ENCODE results near the gene MAST4. TPM values are rescaled to one million over a fixed set of nuclear protein-coding genes. Genes with fewer than 3 reads are reported as not detected.

Gene MAST4
- total RNA-seq, 2 donors from 2014 or later: 36.8 to 45.7 TPM

- TF ChIP-seq POLR2A (IDR thresholded peaks at IDR 0.05) (no peak), POLR2AphosphoS5 (IDR thresholded peaks at IDR 0.05) (no peak), CTCF (IDR thresholded peaks at IDR 0.05) (no peak)
- intact Hi-C loops (cut with DNase I): no loop called here
- WGBS: 53% methylated on average over 5 of the region's 5 CpGs
- DNase-seq (ENCODE audit: low spot score): no peak
- Histone ChIP-seq H3K36me3 (no peaks in the 10 kb centered on the region), H3K27me3 (replicated peaks; ENCODE audit: insufficient read depth) (no peaks in the 10 kb centered on the region), H3K27ac (no peak overlapping the region), H3K4me3 (no peak overlapping the region), H3K4me1 (replicated peaks) (no peaks in the 10 kb centered on the region), H3K9me3 (no peaks in the 10 kb centered on the region)
These were observed 254.3 kb downstream of the MAST4 start for GRCh38 chr5:66850354-66851075.

- DNase-seq (ENCODE audit: low spot score): no peak
- no peak for TF ChIP-seq POLR2A (IDR thresholded peaks at IDR 0.05)
- no peak for TF ChIP-seq POLR2AphosphoS5 (IDR thresholded peaks at IDR 0.05)
- TF ChIP-seq CTCF (IDR thresholded peaks at IDR 0.05): no peak
- no peaks in the 10 kb centered on the region for H3K36me3 ChIP-seq
- intact Hi-C loops (cut with DNase I): no loop called here
- no peaks in the 10 kb centered on the region for H3K9me3 ChIP-seq
- WGBS: 48% methylated on average over 2 of the region's 2 CpGs
- H3K27ac ChIP-seq: no peak overlapping the region
- no peak overlapping the region for H3K4me3 ChIP-seq
- H3K4me1 ChIP-seq (replicated peaks): no peaks in the 10 kb centered on the region
- H3K27me3 ChIP-seq (replicated peaks; ENCODE audit: insufficient read depth): no peaks in the 10 kb centered on the region
These were observed 255.1 kb downstream of the MAST4 start for GRCh38 chr5:66851306-66851705.

GRCh38 chr5:66854416-66854815 lies 258.2 kb downstream of the MAST4 start:
- intact Hi-C loops (cut with DNase I): no loop called here
- Histone ChIP-seq H3K9me3 (no peaks in the 10 kb centered on the region), H3K4me3 (no peak overlapping the region), H3K27ac (no peak overlapping the region), H3K27me3 (replicated peaks; ENCODE audit: insufficient read depth) (no peaks in the 10 kb centered on the region), H3K36me3 (no peaks in the 10 kb centered on the region), H3K4me1 (replicated peaks) (no peaks in the 10 kb centered on the region)
- no peak for DNase-seq (ENCODE audit: low spot score)
- TF ChIP-seq POLR2AphosphoS5 (IDR thresholded peaks at IDR 0.05) (no peak), POLR2A (IDR thresholded peaks at IDR 0.05) (no peak)
- WGBS: 84% methylated on average over 4 of the region's 4 CpGs

- no peaks in the 10 kb centered on the region for H3K9me3 ChIP-seq
- DNase-seq (ENCODE audit: low spot score): no peak
- no peaks in the 10 kb centered on the region for H3K36me3 ChIP-seq
- TF ChIP-seq CTCF (IDR thresholded peaks at IDR 0.05) (no peak), POLR2AphosphoS5 (IDR thresholded peaks at IDR 0.05) (no peak)
- no peaks in the 10 kb centered on the region for H3K27me3 ChIP-seq (replicated peaks; ENCODE audit: insufficient read depth)
- no peaks in the 10 kb centered on the region for H3K4me1 ChIP-seq (replicated peaks)
- H3K4me3 ChIP-seq: no peak overlapping the region
- H3K27ac ChIP-seq: no peak overlapping the region
- WGBS: 70% methylated on average over 2 of the region's 2 CpGs
- intact Hi-C loops (cut with DNase I): no loop called here
These were observed 260.0 kb downstream of the MAST4 start for GRCh38 chr5:66856041-66856805.

GRCh38 chr5:66859526-66859925 lies 263.3 kb downstream of the MAST4 start:
- Histone ChIP-seq H3K27ac (no peak overlapping the region), H3K27me3 (replicated peaks; ENCODE audit: insufficient read depth) (no peaks in the 10 kb centered on the region), H3K36me3 (no peaks in the 10 kb centered on the region), H3K9me3 (no peaks in the 10 kb centered on the region), H3K4me3 (no peak overlapping the region), H3K4me1 (replicated peaks) (no peaks in the 10 kb centered on the region)
- 87% methylated on average over 2 of the region's 2 CpGs for WGBS
- DNase-seq (ENCODE audit: low spot score): no peak
- intact Hi-C loops (cut with DNase I): no loop called here
- TF ChIP-seq CTCF (IDR thresholded peaks at IDR 0.05): no peak
- TF ChIP-seq POLR2A (IDR thresholded peaks at IDR 0.05): no peak
- TF ChIP-seq POLR2AphosphoS5 (IDR thresholded peaks at IDR 0.05): no peak
